Hematopoietic multipotent progenitor cell treated with erythropoietin and hydrocortisone succinate and interleukin-3 and kit ligand, for 6 days (in vitro differentiated cells): ENCODE measurements around the gene CD7.
"Not testable (repeated sequence)": the region's sequence is repeated elsewhere in the genome, so short reads cannot be mapped to it uniquely, and the experiment has no call there.

ENCODE experiments used
- DNase-seq: peaks from one replicate; pipeline ENCODE4 v3.0.0-alpha.2; 2015

Gene CD7

DNA sequence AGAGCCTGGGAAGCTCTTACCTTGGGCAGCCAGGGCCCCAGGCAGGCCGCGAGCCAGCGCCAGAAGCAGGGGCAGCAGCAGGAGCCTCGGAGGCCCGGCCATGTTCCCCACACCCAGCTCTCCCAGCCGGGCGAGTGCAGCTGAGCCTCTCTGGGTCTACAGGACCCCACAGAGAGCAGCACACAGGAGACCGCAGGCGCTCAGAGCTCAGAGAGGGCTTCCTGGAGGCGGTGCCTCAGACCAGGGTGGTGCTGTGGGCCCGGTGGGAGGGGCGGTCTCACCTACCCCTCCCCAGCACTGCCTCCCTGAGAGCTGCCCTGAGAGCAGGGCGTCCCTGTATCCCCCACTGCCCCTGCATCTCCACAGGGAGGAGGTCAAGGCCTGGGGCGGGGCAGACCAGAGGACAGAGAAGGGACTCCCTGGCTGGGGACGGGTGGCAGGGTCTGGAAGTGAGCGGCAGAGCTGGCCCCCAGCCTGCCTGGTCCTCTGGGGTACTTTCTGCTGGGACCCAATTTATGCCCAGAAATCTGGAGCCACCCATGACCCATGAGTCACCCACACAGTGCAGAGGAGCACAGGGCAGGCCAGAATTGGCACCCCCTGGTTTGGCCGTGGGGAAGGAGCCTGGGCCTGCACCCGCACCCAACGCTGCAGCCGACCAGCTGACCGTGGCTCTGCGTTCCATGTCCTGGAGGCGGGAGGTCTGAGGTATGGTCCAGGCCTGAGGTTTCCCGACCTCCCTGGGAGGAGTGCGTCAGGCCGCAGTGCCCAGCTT lies at the start of gene CD7:
CD7 (minus strand) TSS at position 215 of the 775 bp plus-strand sequence; CDS start at position 102, 113 bp downstream.
- DNase-seq, result no peak

DNA sequence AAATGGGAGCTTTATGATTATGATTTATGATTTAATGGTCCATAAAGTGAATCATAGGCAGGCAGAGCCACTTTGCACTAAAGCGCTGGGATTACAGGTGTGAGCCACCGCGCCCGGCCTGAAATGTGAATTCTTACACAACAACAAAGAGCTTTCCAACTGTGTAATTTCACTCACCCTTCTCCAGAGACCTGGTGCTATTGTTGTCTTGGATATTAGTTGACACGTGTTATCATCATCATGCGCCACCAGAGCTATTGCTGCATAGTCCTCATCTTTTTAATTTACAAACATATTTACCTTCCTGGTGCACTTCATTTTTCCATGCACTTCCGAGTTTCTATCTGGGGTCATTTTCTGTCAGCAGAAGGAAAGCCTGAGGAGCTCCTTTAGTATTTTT lies 49.3 kb upstream of the CD7 start:
- no peak for DNase-seq

DNA sequence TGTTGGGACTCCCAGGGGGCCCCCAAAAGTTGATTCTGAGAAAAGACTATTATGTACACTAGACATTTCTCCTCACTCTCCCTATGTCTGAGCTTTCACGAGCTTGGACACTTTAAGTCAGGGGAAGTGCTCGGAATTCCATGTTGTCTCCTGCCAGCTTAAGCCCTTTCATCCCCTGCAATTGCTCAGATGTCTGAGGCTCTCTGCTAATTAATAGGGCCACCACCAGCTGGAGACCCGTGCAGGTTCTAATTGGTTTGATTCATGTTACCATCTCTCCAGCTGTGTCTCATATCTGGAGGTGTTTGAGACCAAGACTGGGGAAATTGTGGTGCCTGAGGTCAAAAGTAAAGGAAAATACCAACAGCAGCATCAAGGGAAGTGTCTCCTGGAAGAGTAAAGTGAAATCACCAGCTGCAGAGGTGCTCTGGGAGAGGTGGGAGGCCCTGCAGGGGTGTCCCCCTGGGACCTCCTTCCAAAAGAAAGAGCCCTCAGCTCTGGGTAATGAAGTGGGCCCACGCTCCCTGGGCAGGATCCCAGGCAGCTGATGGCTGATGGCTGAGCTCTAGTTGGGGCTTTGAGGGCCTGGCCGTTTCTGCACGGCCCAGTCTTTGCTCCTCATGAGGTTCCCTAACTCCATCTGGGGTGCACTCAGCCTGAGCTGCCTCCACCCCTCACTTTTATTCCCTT lies 48.3 kb upstream of the CD7 start:
- DNase-seq, result no peak

DNA sequence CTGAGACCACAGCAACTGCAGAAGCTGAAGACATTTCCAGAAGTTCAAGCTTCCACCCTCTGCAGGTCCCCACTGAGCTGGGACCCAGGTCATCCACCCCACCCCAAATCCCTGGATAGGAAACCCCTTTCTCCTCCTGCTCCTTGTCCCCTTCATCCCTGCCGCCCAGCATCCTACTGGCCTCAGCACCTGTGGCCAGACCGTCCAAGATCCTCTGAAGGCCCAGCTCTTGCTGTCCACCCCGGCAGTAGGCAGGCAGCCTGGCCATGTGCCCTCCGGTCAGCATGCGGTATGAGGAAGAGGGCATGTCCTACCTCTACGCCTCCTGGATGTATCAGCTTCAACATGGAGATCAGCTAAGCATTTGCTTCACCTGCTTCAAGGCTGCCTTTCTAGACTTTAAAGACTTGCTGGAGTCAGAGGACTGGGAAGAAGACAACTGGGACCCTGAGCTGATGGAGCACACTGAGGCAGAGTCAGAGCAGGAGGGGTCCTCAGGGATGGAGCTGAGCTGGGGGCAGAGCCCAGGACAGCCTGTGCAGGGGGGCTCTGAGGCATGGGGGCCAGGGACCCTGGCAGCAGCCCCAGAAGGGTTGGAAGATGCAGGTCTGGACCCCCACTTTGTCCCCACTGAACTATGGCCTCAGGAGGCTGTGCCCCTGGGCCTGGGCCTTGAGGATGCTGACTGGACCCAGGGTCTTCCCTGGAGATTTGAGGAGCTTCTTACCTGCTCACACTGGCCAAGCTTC lies 44.7 kb upstream of the CD7 start:
- DNase-seq, result no peak

DNA sequence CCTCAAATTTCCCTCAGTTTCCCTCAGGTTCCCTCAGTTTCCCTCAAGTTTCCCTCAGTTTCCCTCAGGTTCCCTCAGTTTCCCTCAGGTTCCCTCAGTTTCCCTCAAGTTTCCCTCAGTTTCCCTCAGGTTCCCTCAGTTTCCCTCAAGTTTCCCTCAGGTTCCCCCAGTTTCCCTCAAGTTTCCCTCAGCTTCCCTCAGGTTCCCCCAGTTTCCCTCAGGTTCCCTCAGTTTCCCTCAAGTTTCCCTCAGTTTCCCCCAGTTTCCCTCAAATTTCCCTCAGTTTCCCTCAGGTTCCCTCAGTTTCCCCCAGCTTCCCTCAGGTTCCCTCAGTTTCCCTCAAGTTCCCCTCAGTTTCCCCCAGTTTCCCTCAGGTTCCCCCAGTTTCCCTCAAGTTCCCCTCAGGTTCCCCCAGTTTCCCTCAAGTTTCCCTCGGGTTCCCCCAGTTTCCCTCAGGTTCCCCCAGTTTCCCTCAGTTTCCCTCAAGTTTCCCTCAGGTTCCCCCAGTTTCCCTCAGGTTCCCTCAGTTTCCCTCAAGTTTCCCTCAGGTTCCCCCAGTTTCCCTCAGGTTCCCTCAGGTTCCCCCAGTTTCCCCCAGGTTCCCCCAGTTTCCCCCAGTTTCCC lies 42.2 kb upstream of the CD7 start:
- not testable (repeated sequence) for DNase-seq

DNA sequence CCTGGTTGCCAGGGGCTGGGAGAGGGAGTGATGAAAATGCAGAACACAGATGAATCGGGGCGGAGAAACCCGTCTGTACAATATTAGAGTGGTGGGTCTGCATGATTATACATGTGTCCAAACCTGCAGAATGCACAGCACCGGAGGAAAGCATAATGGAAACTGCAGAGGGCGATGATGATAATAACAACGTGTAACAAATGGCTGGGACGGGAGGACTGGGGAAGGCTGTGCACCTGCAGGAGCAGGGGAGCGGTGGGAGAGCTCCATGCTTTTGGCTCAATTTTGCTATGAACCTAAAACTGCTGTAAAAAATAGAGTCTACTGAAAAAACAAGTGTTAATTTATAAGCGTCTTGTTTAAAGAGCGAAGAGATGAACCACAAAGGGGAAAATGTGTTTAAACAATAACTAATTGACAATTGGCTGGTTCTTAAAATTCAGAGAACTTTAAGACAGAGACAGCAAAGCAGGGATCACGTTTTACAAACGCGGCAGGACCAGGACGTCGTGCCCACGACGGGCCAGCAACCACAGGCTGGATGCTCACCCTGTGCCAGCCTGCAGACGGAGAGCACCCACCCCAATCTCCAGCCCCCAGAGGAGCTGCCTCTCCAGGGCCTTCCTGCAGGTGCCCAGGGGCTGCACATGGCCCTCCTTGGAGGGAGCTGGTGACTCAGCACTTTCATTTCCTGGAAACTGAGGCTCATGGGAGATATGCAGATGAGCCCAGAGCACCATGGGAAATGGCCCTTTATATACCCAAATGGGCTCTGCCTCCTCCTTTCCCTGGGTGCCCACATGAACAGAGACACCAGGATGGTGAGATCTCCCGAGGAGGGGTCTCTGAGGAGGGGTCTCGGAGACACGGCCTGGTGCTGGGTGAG lies 41.3 kb upstream of the CD7 start, which contains the start of gene TEX19:
TEX19 (plus strand) TSS at position 783 of the 886 bp plus-strand sequence. CDS start 2,904 bp downstream, outside the sequence.
- peak; percentile 64 for DNase-seq

DNA sequence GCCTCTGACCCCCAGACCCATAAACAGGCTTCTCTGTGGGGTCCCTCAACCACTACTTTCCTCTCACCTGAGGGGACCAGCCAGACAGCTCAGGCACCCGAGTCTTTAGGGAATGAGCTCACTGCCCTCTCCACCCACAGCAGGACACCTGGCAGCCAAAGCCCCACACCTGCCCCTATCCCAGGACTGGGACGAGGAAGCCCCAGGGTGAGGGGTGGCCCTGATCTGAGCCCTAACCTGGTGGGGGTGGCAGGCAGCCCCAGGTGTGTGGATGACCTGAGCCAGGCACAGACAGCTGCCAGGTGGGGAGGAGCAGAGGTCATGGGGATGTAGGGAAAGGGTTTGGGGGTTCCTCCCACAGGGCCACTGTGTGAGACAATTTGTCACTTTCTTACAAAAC lies 40.0 kb upstream of the CD7 start:
- no peak for DNase-seq

DNA sequence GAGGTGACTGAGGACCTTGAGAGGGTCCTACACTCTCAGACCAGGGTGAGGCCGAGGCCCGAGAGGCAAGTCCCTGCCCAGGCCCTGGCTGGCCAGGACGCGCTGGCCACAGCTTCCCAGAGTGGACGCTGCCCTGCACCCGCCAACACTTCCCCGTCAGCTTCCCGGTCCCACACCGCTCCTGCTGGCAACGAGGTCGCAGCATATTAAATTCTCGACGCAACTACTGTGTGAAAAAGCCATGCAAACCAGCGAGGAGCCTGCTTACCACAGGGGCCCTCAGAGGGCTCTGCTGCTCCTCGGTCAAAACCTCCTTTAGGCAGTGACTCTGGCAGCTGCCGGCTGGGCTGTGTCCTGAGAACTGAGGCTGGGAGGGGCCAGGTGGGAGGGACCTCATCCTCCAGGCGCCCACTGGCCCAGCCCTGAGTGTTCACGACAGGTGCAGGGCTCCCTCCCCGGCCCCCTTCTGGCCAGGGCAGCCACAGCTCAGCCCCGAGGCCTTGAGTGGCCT lies 39.5 kb upstream of the CD7 start:
- no peak for DNase-seq

DNA sequence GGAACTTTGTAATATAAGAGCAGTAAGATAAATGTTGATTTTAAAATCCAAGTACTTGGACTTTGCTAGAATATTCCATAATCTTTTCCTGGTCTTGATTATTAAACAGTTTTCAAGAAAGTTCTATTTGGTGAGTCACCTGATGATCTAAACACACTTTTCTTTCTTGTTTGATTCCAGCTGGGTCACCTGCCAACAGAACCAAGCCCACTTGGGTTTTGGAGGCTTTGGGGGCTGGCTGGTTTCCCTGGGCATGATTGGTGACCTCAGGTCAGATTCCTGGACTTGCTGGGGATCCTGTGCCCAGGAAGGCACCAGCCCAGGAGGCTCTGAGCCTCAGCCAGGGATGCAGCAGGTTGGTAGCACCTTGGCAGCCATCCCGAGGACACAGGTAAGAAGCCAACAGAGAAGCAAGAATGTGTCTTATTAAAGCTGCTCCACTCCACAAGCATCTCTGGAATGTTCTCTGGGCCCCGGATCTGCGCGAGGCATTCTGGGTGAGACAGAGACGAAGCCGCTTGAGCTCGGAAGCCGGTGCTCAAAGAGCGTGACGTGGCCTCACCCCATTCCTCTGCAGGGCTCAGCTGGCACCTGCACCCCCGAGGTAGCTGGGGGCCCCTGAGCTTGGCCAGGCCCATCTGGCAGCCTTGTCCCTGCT lies 38.5 kb upstream of the CD7 start:
- DNase-seq, result no peak

DNA sequence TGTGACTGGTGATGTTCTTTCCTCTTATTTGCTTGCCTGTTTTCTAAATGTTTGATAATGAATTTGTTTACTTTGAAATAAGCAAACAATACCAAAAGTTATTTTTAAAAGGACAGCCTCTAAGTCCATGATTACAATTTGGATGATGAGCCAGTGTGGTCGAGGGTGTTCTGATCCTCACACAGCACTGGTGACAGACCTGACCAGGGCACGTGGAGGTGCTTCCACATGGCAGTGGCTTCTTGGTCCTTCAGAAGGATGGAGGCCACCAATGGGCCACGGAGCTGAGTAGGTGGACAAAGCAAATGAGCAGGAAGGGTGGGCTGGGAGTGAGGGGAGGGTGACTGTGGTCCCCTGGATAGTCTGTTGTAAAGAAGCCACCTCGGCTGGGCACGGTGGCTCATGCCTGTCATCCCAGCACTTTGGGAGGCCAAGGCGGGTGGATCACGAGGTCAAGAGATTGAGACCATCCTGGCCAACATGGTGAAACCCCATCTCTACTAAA lies 37.4 kb upstream of the CD7 start:
- no peak for DNase-seq

DNA sequence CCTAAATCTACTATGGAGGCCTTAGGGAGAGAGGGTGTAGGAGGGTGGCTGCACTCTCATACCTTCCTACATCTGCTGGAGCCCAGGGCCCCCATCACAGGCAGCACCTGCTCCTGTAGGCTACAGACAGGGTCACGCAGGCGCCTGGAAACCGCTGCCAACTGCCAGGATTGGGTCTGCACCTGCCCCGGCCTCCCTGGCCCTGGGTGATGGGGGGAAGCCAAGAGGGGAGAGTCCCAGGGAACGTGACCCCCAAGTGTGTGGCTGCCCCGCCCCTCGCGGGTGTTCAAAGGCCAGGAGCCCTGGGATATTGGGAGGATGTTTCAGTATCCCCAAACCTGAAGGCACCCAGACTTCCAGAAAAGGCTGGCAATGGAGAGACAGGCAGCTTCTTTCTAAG lies 36.1 kb upstream of the CD7 start:
- DNase-seq, result no peak

DNA sequence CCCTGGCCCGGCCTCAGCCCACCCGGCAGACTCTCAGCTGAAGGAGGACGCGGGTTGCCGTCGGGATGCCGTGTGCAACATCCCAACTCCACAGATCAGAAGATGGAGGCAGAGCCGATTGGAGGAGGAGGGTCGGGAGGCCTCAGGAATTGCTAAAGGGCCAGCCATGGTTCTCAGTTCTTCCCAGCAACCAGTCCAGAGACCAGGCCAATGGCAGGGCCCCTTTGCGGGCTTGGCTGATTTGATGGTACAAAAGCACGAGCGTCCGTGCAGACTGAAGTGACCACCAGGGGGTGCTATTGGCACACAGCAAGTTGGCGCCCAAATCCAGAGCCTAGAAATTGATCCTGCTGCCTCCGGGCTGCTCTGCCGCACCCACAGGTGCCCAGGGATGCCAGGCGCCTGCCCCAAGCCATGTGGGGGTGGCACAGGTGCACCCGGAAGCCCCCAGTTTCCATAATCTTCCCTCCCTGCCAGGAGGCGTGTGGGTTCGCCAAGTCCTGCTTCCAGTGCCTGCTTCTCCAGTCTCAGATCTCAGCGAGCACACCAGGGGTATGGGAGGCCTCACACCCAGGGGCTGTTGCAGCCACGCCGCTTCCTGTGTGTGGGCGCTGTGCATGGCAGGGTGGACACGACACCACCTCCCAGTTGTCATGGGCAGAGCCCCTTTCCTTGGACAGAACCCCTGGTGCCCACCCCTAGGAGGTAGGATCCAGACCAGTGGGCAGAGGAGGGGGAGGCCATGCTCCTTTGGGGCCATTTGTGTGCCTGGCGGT lies 34.5 kb upstream of the CD7 start:
- peak; percentile 94 for DNase-seq

DNA sequence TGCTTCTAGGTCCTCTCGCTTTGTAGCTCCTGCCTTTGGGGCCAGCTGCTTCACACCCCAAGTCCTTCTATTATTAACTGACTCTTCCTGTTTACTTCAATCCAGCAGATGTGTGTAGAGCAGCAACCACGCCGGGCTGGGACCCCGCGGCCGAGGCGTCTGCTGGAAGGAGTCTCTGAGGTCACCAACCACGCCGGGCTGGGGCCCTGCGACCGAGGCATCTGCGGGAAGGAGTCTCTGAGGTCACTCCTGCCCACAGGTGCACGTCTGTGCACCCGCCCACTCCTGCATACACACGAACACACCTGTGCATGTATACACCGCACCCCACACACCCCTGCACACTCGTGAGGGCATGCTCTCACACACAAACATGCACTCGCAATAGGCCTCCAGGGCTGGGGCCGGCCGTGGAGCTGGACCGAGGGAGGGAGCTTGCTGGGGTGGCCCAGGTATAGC lies 33.9 kb upstream of the CD7 start:
- DNase-seq, result no peak

DNA sequence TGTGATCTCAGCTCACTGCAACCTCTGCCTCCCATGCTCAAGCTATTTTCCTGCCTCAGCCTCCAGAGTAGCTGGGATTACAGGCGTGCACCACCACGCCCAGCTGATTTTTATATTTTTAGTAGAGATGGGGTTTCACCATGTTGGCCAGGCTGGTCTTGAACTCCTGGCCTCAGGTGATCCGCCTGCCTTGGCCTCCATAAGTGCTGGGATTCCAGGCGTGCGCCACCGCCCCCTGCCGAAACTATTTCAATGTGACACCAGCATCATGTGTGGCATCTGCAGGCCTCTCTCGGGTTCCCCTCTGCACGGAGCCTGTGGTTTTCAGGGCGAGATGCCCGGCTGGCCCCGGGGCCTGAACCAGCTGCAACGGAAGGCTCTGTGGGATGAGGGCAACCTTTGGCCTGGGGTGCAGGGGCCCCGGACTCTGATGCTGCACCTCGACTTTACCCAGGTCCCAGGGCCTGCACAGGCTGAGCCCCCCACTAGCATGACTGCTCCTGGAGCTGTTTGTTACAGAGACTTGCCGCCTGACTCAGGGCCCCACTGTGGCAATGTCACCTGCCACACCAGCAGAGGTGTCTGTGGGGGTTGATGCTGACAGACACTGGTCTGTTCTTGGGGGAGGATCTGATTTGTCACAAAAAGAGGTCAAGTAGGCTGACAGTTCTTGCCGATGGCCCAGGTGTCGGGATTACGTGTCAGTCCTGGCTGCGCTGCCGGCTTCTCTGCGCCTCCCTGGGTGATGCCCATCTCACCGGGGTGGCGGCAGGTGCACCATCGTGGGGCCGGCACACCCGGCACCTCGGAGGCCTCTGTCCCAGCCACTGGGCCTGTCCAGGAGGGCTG lies 33.0 kb upstream of the CD7 start:
- DNase-seq, result peak; percentile 39

DNA sequence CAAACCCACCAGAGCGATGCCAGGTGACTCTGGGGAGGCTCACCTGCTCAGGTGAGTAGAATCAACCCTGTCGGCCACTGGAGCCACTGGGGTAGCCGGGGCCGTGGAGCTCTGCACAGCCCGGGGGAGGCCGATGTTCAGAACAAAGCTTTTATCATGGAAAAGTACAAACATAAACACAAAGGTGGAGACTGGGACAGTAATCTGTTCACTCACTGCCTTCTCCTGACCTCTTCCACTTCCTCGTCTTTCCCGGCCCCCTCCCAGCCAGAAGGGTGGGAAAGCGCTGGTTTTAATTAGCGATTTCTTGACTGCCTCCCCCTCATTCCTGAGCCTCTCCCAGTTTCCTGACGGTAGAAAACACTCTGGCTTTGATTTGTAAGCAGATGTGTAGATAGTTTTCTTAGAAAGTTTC lies 31.9 kb upstream of the CD7 start:
- no peak for DNase-seq

DNA sequence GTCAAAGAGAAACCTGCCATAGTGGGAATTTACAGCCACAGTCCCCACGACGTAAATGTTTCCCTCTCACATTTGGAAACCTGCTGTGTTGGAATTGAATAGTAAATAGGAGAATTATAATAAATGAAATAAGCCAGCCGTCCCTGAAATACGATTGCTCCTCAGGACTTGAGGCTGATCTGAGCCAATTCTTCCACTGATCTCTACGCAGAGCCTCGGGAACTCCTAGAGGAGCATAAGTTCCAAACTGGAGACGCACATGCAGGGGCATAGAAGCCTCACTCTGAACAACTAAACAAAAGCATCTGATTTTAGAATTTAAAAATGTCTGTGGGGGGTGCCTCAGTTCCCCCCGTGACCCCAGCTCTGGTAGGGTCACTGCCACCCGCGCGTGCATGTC lies 31.5 kb upstream of the CD7 start:
- no peak for DNase-seq

DNA sequence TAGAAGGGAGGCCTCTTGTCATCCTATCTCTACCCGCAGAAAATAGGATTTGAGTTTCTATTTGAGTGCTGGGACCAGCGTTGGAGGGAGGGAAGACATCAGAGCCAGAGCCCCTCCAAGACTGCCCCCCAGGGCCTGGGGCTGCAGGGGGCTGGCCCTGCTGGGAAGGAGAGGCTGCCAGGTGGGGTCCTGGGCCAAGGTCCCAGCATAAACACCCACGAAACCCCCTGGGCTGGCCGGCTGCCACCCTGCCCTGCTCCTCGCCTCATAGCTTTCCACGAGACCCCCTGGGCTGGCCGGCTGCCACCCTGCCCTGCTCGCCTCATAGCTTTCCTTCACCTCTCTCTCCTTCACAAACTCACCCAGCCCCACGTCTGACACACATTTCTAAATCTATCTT lies 31.0 kb upstream of the CD7 start:
- no peak for DNase-seq

DNA sequence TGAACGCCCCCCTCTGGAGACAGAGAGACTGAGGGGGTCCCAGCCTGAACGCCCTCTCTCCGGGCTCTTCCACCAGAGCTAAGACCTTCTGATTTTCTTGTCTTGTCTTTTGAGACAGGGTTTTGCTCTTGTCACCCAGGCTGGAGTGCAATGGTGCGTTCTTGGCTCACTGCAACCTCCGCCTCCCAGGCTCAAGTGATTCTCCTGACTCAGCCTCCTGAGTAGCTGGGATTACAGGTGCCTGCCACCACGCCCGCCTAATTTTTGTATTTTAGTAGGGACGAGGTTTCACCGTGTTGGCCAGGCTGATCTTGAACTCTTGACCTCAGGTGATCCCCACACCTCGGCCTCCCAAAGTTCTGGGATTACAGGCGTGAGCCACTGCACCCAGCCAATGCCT lies 30.6 kb upstream of the CD7 start:
- DNase-seq, result not testable (repeated sequence)
